Measurements from ENCODE around the gene GPR146.

GPR146 gene

GRCh38 chr7:1076184-1077072 lies 32.1 kb downstream of the GPR146 start:
- DNase-seq (ENCODE audit: low read depth in 2 of 2): no peak

DNA sequence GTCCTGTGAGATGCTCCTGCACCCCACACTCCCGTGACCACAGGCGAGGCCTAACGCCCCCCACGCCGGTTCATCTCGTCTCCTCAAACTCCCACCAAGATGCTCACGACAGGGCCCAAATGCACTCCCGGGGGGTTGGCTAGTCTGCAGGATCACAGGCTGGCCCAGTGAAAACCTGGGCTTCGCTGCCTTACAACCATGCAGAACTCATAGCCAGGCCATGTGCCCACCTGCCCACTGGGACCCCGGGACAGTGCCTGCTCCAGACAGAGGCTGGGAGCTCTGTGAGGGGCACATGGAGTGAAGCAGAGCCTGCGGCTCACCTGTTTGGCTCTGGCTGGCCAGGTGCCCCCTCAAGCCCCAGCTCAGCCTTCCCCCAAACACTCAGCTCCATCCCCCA lies 34.2 kb downstream of the GPR146 start:
- no peak for DNase-seq (ENCODE audit: low read depth in 2 of 2)

- no peak for DNase-seq (ENCODE audit: low read depth in 2 of 2)
Measured at GRCh38 chr7:1078985-1079384, 34.6 kb downstream of the GPR146 start.

- DNase-seq (ENCODE audit: low read depth in 2 of 2): no peak
Measured at GRCh38 chr7:1079546-1079945, 35.2 kb downstream of the GPR146 start.

DNA sequence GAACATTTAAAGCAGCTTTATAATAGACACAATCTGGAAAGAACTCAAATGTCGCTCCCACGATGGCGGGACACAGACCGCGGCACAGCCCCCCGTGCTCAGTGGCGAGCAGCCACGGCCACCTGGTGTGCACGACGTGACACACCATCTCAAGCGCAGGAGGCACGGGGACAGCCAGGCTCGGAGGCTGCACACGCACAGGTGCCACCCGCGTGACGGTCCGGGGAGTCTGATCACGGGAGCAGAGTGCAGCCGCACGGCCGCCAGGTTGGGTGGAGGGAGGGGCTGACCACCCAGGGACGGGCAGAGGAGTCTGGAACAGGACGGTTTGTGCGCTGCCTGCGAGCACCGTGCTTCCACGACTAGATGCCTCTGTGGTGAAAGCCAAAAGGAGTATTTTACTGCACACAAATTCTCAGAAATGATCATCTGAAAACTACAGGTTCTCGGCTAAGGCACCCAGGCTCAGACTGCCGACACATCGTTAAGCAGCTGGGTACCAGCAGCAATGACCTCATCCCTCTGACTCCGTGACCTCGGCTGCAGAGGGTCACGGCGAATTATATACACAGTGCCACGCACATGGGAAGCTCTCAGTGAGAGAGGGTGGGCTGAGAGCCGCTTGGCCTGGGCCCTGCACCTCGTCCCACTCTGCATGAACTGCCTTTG lies 36.0 kb downstream of the GPR146 start:
- no peak for DNase-seq (ENCODE audit: low read depth in 2 of 2)

DNA sequence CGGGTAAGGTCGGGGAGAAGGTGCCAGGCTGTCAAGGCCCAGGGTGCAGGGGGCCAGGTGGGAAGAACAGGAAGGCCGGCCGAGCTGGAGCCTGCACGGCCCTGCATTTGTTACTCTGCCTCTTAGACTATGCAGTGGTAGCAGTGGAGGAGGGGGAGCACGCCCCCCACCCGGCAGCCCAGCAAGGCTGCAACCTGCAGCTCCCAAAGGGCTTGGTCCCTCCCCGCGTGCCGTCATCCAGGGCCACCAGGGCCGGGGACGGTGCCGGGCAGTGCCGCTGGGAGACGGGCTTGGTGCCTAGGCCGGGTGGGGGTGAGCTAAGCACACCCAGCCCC lies 36.5 kb downstream of the GPR146 start:
- DNase-seq (ENCODE audit: low read depth in 2 of 2): no peak

GRCh38 chr7:1081336-1081735 lies 37.0 kb downstream of the GPR146 start:
- DNase-seq (ENCODE audit: low read depth in 2 of 2): no peak

DNA sequence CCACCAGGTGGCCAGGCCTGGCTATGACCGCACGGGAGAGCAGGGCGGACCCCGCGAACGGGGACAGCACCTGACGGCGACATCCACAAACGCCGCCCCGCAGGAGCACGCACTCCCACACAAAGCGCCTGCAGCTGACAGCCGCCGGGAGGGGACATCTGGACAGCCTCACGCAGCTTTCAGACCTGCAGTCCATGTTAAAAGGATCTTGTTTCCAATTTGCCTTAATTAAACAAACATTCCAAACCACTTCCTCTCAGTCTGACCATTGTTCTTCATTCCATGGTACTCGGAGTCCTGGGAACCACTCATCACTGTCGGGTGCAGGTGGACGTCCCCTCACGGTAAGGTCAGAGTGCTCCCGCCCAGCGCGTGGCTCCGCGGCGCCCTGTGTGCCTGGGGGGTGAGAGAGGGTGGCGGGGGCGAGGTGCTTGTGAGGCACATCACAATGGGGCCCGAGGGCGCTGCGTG lies 37.6 kb downstream of the GPR146 start:
- DNase-seq (ENCODE audit: low read depth in 2 of 2): no peak

DNA sequence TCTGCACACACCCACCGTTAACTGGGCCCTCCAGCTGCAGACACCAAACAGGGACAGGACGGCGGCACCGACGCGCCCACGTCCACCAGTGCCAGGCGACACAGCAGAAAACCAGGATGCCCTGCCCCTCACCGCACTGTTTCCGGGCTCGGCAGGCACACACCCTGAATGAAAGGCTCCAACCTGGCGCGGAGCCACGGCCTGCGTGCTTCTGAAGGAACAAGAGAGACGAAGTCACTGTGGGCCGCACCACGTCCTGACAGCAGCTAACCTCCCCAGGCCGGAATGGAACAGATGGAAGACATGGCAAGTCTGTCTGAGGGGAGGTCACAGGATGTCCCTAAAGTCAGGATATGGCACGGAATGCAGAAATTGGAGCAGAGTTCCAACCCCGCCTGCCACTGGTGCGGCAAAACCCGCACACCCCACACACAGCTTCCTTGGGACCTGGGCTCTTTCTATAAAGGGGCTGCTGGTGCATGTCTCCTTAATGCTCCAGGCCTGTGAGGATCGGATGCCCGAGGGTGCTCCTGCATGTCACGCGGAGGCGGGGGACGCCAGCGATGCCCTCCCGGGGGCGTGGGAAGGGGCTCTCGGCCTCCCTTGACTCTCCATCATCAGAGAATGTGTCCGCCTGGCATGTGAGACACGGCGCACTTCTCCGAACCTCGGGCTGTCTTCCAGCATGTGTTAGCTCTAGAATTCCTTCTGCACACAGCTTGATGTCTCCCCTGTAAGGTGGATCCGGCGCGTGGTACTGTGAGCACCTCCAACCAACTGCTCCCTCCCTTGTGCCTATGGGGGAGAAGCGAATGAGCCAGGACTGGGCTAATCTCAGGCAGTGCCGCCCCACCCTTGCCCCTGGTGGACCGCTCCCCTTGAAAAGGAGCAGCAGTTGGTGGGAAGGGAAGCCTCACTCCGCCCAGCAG lies 39.6 kb downstream of the GPR146 start:
- no peak for DNase-seq (ENCODE audit: low read depth in 2 of 2)

- DNase-seq (ENCODE audit: low read depth in 2 of 2): no peak
Measured at GRCh38 chr7:1085266-1085665, 40.9 kb downstream of the GPR146 start.

DNA sequence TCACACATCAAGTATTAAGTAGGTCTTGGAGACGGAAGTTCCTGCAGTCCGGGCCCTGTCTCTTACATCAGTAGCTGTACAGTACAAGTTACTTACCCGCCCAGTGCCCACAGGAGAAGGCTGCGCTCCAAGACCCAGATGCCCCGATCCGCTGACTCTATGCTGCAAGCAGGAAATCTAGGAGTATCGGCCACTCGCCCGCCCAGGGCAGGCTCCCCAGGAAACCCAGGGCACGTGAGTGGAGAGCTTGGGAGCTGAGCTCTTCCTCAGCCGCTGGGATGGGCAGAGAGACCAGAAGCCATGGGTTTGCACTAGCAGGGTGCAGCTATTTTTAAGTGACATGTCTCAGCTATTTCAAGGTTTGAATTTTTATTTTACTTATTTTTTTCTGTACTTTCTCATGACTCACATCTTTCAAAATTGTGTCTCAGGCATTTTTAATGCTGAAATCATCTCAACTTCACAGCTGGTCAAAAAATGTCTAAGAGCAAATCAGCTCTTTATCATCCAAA lies 41.6 kb downstream of the GPR146 start:
- no peak for DNase-seq (ENCODE audit: low read depth in 2 of 2)

DNA sequence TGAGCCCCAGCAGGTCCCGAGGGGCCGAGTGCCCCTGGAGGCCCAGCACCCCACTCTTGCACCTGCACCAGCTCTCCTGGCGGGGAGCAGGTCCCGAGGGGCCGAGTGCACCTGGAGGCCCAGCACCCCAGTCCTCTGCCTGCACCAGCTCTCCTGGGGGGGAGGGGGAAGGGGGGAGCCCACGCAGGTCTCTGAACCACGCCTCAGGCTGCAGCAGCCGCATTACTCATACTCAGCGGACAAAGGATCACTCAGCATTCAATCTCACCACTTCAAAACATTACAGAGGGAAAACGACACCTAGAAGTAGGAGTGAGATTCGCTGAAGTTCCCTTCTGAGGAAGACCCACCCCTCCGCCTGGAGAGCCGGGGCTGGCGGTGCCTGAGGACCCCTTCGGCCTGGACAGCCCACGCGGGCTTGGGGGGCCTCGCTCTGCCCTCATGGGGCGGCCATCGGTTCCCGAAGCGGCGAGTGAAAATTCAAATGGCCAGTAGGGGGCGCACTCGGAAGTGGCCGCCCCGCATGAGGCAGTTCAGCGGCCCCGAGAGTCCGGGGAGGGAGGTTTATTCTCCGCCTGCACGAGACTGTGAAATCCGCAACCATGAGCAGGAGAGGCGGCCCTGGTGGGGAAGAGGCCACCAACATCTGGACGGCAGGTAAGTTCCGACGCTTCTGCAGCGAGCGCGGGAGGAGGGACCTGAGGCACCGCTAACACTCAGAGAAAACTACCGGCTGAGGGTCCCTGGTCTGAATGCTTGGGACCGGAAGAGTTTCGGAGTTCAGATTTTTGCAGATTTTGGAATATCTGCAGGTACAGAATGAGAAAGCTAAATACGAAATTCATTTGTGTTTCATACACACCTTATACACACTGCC lies 42.5 kb downstream of the GPR146 start:
- DNase-seq (ENCODE audit: low read depth in 2 of 2): peak; percentile 44 to 46

DNA sequence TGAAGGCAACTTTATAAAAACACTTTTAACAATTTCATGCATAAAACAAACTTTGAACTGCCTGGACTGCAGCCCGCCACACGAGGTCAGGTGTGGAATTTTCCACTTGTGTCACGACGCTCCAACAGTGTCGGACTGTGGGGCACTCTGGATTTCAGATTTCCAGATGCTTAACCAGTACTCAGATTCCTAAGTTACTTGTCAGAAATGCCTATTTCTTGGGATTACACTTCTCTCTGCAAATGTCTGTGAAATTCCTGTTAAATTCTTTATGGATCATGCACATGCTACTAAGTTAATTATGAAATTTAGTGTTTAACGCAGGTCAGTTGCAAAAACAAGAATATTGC lies 43.1 kb downstream of the GPR146 start:
- no peak for DNase-seq (ENCODE audit: low read depth in 2 of 2)

GRCh38 chr7:1087952-1088920 lies 43.9 kb downstream of the GPR146 start, which contains the start of gene GPER1:
GPER1 (plus strand) TSS chr7:1088113; CDS start chr7:1091729, 3,616 bp downstream.
- no peak for DNase-seq (ENCODE audit: low read depth in 2 of 2)

DNA sequence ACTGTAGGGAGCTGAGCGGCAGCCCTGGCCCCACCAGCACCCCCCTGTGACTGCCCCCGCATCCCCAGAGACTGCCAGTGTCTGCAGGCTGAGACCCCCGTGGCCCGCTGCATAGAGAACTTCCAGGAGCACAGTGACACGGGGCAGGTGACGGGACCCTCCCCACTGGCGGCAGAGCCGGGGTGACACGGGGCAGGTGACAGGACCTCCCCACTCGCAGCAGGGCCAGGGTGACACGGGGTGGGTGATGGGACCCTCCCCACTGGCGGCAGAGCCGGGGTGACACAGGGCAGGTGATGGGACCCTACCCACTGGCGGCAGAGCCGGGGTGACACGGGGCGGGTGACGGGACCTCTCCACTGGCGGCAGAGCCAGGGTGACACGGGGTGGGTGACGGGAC lies 45.9 kb downstream of the GPR146 start:
- no peak for DNase-seq (ENCODE audit: low read depth in 2 of 2)

DNA sequence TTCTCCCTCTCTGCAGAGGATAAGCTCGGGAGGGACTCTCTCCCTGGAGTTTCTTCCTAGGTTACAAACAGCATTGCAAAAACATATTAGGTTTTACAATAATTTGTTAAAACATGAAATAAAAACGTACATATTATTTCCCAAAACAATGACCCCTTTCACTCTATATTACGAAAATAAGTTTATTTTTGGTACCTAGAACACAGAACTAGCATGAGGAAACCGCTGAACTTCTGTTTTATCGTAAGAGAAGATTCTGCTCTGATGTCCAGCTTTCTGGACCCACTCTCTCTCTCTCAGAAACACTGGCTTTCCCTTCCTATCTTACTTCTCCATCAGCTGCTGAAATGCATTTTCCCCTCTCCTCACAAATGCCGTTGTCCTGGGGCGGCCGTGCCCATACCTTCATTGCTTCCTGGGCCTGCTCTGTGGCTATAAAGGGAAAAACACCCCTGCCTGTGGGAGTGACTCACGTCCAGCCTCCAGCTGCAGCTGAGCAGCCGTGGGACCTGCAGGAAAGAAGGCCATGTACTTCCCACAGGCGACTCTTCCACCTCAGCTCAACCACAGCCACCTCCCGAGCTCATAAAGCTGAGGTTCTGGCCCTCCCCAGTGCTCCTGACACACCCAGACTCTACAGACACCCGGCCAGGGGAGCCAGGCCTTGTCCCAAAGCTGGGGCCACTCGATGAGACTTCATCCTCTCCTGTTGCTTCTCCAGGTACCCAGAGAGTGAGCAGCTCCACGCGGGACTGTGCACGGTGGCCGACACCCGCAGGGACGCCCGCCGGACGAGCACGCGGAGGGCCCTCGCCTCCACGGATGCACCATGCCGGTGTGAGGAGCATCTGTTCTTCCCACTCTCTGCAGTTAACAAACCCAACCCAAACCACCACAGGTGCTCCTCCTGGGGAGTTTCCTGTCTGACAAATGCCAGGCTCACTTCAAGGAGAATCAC lies 46.6 kb downstream of the GPR146 start:
- DNase-seq (ENCODE audit: low read depth in 2 of 2): no peak

DNA sequence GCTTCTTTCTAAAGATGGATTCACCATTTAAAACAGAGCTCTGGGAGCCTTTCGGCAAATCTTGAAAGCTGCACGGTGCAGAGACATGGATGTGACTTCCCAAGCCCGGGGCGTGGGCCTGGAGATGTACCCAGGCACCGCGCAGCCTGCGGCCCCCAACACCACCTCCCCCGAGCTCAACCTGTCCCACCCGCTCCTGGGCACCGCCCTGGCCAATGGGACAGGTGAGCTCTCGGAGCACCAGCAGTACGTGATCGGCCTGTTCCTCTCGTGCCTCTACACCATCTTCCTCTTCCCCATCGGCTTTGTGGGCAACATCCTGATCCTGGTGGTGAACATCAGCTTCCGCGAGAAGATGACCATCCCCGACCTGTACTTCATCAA lies 47.3 kb downstream of the GPR146 start:
- no peak for DNase-seq (ENCODE audit: low read depth in 2 of 2)

- DNase-seq (ENCODE audit: low read depth in 2 of 2): no peak
Measured at GRCh38 chr7:1092161-1092632, 47.9 kb downstream of the GPR146 start.

Data from activated CD8-positive, alpha-beta memory T cell treated with anti-CD3 and anti-CD28 coated beads for 4 hours (primary cell).